DND-41 (cell line): ENCODE measurements around the gene FSCN2.

Experiments used
- ATAC-seq: fragments of 200-7000 bp; cut with Tn5 transposase; 3 replicates; pipeline ENCODE4 v1.9.1; 2021; ENCODE audit warnings: low read depth; ENCODE audit not compliant: insufficient read depth
- DNase-seq: peaks from one replicate; pipeline ENCODE4 v3.0.0-alpha.2; 2020
- H2AFZ ChIP-seq: 2 replicates; pipeline ENCODE4 v1.6.0; 2012; ENCODE audit warnings: low read depth, low read length
- H3K27ac ChIP-seq: 2 replicates; pipeline ENCODE4 v1.5.1; 2012; ENCODE audit warnings: low read length, inconsistent platforms
- H3K27me3 ChIP-seq: fragments of 200-600 bp; sonication (generic); 2 replicates; pipeline ENCODE4 v1.6.0; 2012; ENCODE audit warnings: low read length, mild to moderate bottlenecking, inconsistent platforms; ENCODE audit not compliant: insufficient read depth, poor library complexity
- H3K36me3 ChIP-seq: 2 replicates; pipeline ENCODE4 v1.5.1; 2012; ENCODE audit warnings: low read length, inconsistent platforms; ENCODE audit not compliant: insufficient read depth
- H3K4me1 ChIP-seq: 2 replicates; pipeline ENCODE4 v1.5.1; 2012; ENCODE audit warnings: mild to moderate bottlenecking, low read length; ENCODE audit not compliant: insufficient read depth
- H3K4me2 ChIP-seq: 2 replicates; pipeline ENCODE4 v1.6.0; 2012; ENCODE audit warnings: mild to moderate bottlenecking, moderate library complexity, low read length, inconsistent platforms; ENCODE audit not compliant: insufficient read depth
- H3K4me3 ChIP-seq, 2 experiments: fragments of 200-600 bp in 1 of 2; shearing (Covaris generic) in 1 of 2; 2 replicates each; pipeline ENCODE4 v1.5.1; 2012 to 2016; ENCODE audit warnings: inconsistent platforms in 2 of 2, low read length in 2 of 2, mild to moderate bottlenecking in 2 of 2, low read depth in 1 of 2, moderate library complexity in 1 of 2
- H3K79me2 ChIP-seq: 2 replicates; pipeline ENCODE4 v1.6.0; 2012; ENCODE audit warnings: low read length, inconsistent platforms; ENCODE audit not compliant: insufficient read depth
- H3K9ac ChIP-seq: 2 replicates; pipeline ENCODE4 v1.6.0; 2012; ENCODE audit warnings: low read depth, mild to moderate bottlenecking, inconsistent platforms, low read length, moderate library complexity
- H3K9me3 ChIP-seq: 2 replicates; pipeline ENCODE4 v1.5.1; 2012; ENCODE audit warnings: low read length, moderate library complexity, mild to moderate bottlenecking, inconsistent platforms; ENCODE audit not compliant: insufficient read depth, severe bottlenecking
- H4K20me1 ChIP-seq: 2 replicates; pipeline ENCODE4 v1.6.0; 2012; ENCODE audit warnings: low read length; ENCODE audit not compliant: insufficient read depth
- EZH2 ChIP-seq: IDR thresholded peaks from 3 replicates; pipeline ENCODE4 v1.6.1; 2012; ENCODE audit warnings: borderline replicate concordance, low read depth, mild to moderate bottlenecking, moderate library complexity, low read length, inconsistent platforms; ENCODE audit not compliant: severe bottlenecking
- TF ChIP-seq, protein P1 (sequence below): IDR thresholded peaks from 2 replicates; pipeline ENCODE4 v1.5.1; 2012; ENCODE audit warnings: borderline replicate concordance, low read length, moderate library complexity, mild to moderate bottlenecking; ENCODE audit not compliant: poor library complexity, severe bottlenecking; ENCODE audit errors: extremely low read depth

FSCN2 gene

GRCh38 chr17:81537856-81538555 lies 9.8 kb downstream of the FSCN2 start:
- DNase-seq, result no peak
- H3K27ac ChIP-seq, result no peak overlapping the region

DNA sequence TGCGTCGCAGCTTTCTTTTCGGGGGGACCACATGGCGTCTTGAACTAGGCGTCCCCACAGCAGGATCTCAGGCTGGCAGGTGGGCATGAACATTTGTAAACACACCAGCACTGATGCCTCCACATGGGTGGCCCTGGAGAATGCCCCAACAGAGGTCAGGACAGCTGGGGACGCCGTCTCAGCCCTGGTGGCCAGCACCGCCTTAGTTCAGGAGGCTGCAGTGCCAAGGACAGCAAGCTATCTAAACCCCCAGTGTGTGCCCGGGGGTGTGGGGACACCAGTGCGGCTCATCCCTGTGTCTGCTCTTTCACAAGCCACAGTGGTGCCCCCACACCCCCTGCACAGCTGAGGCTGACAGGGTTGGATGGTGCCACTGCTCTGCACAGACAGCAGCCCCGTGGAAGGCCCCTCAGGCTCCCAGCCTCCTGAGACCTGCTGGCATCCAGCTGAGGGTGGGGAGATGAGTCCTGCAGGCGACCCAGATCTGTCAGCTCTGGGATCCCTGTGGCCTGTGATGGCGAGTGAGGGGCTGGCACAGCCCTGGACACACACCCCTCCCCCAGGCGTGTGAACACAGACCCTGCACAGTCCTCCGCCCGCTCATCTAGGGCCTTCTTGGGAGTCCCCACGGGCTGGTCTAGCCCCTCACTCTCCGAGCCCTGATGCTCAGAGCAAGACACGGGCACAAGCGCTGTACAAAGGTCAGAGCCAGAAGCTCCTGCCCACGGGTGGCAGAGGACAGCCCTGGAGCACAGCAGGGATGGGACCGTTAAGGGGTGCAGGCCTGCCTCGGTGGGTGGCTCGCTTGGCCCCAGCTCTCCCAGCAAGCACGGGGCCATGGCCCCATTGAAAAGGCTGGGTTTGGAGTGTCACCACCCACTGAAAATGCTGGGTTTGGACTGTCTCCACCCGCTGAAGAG lies 10.7 kb downstream of the FSCN2 start:
- Histone ChIP-seq H3K79me2 (no peaks in the 10 kb centered on the region), H3K9me3 (no peaks in the 10 kb centered on the region), H3K4me2 (no peak overlapping the region), H4K20me1 (peaks cover 26% of the 10 kb centered on the region), H3K27ac (no peak overlapping the region), H3K27me3 (no peaks in the 10 kb centered on the region), H3K9ac (no peak overlapping the region), H3K4me1 (no peaks in the 10 kb centered on the region), H3K36me3 (peaks cover 49% of the 10 kb centered on the region), H3K4me3 (no peak overlapping the region), H2AFZ (no peak overlapping the region)
- TF ChIP-seq, protein P1, sequence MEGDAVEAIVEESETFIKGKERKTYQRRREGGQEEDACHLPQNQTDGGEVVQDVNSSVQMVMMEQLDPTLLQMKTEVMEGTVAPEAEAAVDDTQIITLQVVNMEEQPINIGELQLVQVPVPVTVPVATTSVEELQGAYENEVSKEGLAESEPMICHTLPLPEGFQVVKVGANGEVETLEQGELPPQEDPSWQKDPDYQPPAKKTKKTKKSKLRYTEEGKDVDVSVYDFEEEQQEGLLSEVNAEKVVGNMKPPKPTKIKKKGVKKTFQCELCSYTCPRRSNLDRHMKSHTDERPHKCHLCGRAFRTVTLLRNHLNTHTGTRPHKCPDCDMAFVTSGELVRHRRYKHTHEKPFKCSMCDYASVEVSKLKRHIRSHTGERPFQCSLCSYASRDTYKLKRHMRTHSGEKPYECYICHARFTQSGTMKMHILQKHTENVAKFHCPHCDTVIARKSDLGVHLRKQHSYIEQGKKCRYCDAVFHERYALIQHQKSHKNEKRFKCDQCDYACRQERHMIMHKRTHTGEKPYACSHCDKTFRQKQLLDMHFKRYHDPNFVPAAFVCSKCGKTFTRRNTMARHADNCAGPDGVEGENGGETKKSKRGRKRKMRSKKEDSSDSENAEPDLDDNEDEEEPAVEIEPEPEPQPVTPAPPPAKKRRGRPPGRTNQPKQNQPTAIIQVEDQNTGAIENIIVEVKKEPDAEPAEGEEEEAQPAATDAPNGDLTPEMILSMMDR, result no peak
- no peak for TF ChIP-seq EZH2
- peak; percentile 10; the same call in 1 of the 3 replicates for ATAC-seq
- no peak for DNase-seq

More at GRCh38 chr17:81537856-81538555, 9.8 kb downstream of the FSCN2 start:
- Histone ChIP-seq H3K4me2 (no peak overlapping the region), H2AFZ (no peak overlapping the region), H3K9ac (no peak overlapping the region), H3K4me3 (no peak overlapping the region), H3K9me3 (no peaks in the 10 kb centered on the region), H3K79me2 (no peaks in the 10 kb centered on the region), H3K27me3 (no peaks in the 10 kb centered on the region), H4K20me1 (peaks cover 27% of the 10 kb centered on the region), H3K4me1 (no peaks in the 10 kb centered on the region), H3K36me3 (peaks cover 40% of the 10 kb centered on the region)
- ATAC-seq, result 0 out of 3 replicates have a peak, but pooled peaks have one; percentile 6
- TF ChIP-seq, protein P1, result no peak
- TF ChIP-seq EZH2, result no peak

- H4K20me1 ChIP-seq, result peaks cover 22% of the 10 kb centered on the region
- no peaks in the 10 kb centered on the region for H3K9me3 ChIP-seq
- no peak overlapping the region for H3K27ac ChIP-seq
- peaks cover 55% of the 10 kb centered on the region for H3K36me3 ChIP-seq
- TF ChIP-seq, protein P1, result no peak
- no peak for TF ChIP-seq EZH2
- H3K27me3 ChIP-seq, result no peaks in the 10 kb centered on the region
- H3K9ac ChIP-seq, result no peak overlapping the region
- no peaks in the 10 kb centered on the region for H3K79me2 ChIP-seq
- no peak overlapping the region for H3K4me3 ChIP-seq
- H2AFZ ChIP-seq, result no peak overlapping the region
- ATAC-seq (no peak), DNase-seq (no peak)
- no peaks in the 10 kb centered on the region for H3K4me1 ChIP-seq
- H3K4me2 ChIP-seq, result no peak overlapping the region
Observed at GRCh38 chr17:81539571-81539900, 11.4 kb downstream of the FSCN2 start.
